GM12801 (cell line): ENCODE measurements around the gene CACNB4.

Source experiments
- CTCF ChIP-seq: IDR thresholded peaks from one replicate; pipeline ENCODE4 v1.5.1; 2011; ENCODE audit warnings: control low read depth; ENCODE audit not compliant: insufficient read length; ENCODE audit errors: extremely low read depth

Gene CACNB4

GRCh38 chr2:152086231-152086630 lies 12.6 kb downstream of the CACNB4 start:
- no peak for TF ChIP-seq CTCF

GRCh38 chr2:152084076-152084475 lies 14.8 kb downstream of the CACNB4 start:
- no peak for TF ChIP-seq CTCF

- no peak for TF ChIP-seq CTCF
Observed at GRCh38 chr2:152083202-152083875, 15.5 kb downstream of the CACNB4 start.

- no peak for TF ChIP-seq CTCF
Observed at GRCh38 chr2:152078662-152079061, 20.2 kb downstream of the CACNB4 start.

- TF ChIP-seq CTCF = no peak
Observed at GRCh38 chr2:152078023-152078422, 20.8 kb downstream of the CACNB4 start.

GRCh38 chr2:152075461-152076050 lies 23.3 kb downstream of the CACNB4 start:
- TF ChIP-seq CTCF = no peak

GRCh38 chr2:152072011-152072410 lies 26.8 kb downstream of the CACNB4 start:
- TF ChIP-seq CTCF = no peak
